ENCODE data around the gene ABHD5. TPM values are rescaled to one million over a fixed set of nuclear protein-coding genes. Genes with fewer than 3 reads are reported as not detected.
"Not testable (repeated sequence)": the region's sequence is repeated elsewhere in the genome, so short reads cannot be mapped to it uniquely, and the experiment has no call there.

ABHD5 gene
- total RNA-seq, 1 experiment from 2014 or later = 29.5 TPM

- CTCF ChIA-PET = no interaction called here
- intact Hi-C loops (cut with micrococcal nuclease) = no loop called here
- TF ChIP-seq CTCF (conservative IDR thresholded peaks at IDR 0.05; ENCODE audit: low read depth, low read length) = no peak
- TF ChIP-seq EZH2 (IDR thresholded peaks at IDR 0.05; ENCODE audit: low read length, unreplicated experiment) = no peak
- no peak for TF ChIP-seq EZH2phosphoT487 (IDR thresholded peaks at IDR 0.05; ENCODE audit: borderline replicate concordance, low read length)
- Histone ChIP-seq H3K36me3 (ENCODE audit: low read depth, low read length) (no peaks in the 10 kb centered on the region), H3K9me2 (replicated peaks; ENCODE audit: low read length) (no peaks in the 10 kb centered on the region), H3K27ac (ENCODE audit: low read length) (no peak overlapping the region), H3K9me3 (ENCODE audit: low read length) (no peaks in the 10 kb centered on the region), H3K27me3 (ENCODE audit: low read length) (no peaks in the 10 kb centered on the region), H3K4me3 (ENCODE audit: low read length) (no peak overlapping the region), H4K20me1 (ENCODE audit: low read length) (no peaks in the 10 kb centered on the region), H3K79me2 (ENCODE audit: low read length) (no peaks in the 10 kb centered on the region), H3K4me2 (ENCODE audit: low read length) (no peak overlapping the region), H3K4me1 (ENCODE audit: insufficient read depth, low read length) (no peaks in the 10 kb centered on the region), H3F3A (ENCODE audit: low read length, unreplicated experiment) (no peaks in the 10 kb centered on the region), H2AFZ (ENCODE audit: low read length) (no peak overlapping the region), H3K9ac (ENCODE audit: low read length) (no peak overlapping the region)
- ATAC-seq = no peak
- no peak for DNase-seq
- POLR2A ChIA-PET (ENCODE audit: unreplicated experiment) = no interaction called here
- no TSS peak for BruUV-seq (replicated peaks)
These were observed 15.1 kb upstream of the ABHD5 start for GRCh38 chr3:43675593-43675992.

- TF ChIP-seq EZH2 (IDR thresholded peaks at IDR 0.05; ENCODE audit: low read length, unreplicated experiment) (no peak), EZH2phosphoT487 (IDR thresholded peaks at IDR 0.05; ENCODE audit: borderline replicate concordance, low read length) (no peak), CTCF (conservative IDR thresholded peaks at IDR 0.05; ENCODE audit: low read depth, low read length) (no peak)
- no peak overlapping the region for H3K9ac ChIP-seq (ENCODE audit: low read length)
- intact Hi-C loops (cut with micrococcal nuclease) = no loop called here
- H4K20me1 ChIP-seq (ENCODE audit: low read length) = no peaks in the 10 kb centered on the region
- H3F3A ChIP-seq (ENCODE audit: low read length, unreplicated experiment) = no peaks in the 10 kb centered on the region
- no peak overlapping the region for H2AFZ ChIP-seq (ENCODE audit: low read length)
- no peaks in the 10 kb centered on the region for H3K9me2 ChIP-seq (replicated peaks; ENCODE audit: low read length)
- ChIA-PET CTCF (no interaction called here), POLR2A (ENCODE audit: unreplicated experiment) (no interaction called here)
- no peaks in the 10 kb centered on the region for H3K36me3 ChIP-seq (ENCODE audit: low read depth, low read length)
- no peaks in the 10 kb centered on the region for H3K27me3 ChIP-seq (ENCODE audit: low read length)
- H3K4me3 ChIP-seq (ENCODE audit: low read length) = no peak overlapping the region
- no peaks in the 10 kb centered on the region for H3K79me2 ChIP-seq (ENCODE audit: low read length)
- DNase-seq (no peak), ATAC-seq (no peak)
- BruUV-seq (replicated peaks) = no TSS peak
- no peak overlapping the region for H3K4me2 ChIP-seq (ENCODE audit: low read length)
- H3K27ac ChIP-seq (ENCODE audit: low read length) = no peak overlapping the region
- H3K4me1 ChIP-seq (ENCODE audit: insufficient read depth, low read length) = no peaks in the 10 kb centered on the region
- no peaks in the 10 kb centered on the region for H3K9me3 ChIP-seq (ENCODE audit: low read length)
These were observed 14.3 kb upstream of the ABHD5 start for GRCh38 chr3:43676441-43676840.

GRCh38 chr3:43678375-43678774 is 12.4 kb upstream of the ABHD5 start:
- not testable (repeated sequence) for BruUV-seq (replicated peaks); ATAC-seq

GRCh38 chr3:43678887-43679449 is 11.8 kb upstream of the ABHD5 start:
- H3K4me2 ChIP-seq (ENCODE audit: low read length); H3K79me2 ChIP-seq (ENCODE audit: low read length); CTCF ChIA-PET; H3K27ac ChIP-seq (ENCODE audit: low read length); H3K9ac ChIP-seq (ENCODE audit: low read length); H3K36me3 ChIP-seq (ENCODE audit: low read depth, low read length); BruUV-seq (replicated peaks); H3F3A ChIP-seq (ENCODE audit: low read length, unreplicated experiment); DNase-seq; H3K9me3 ChIP-seq (ENCODE audit: low read length); H2AFZ ChIP-seq (ENCODE audit: low read length); POLR2A ChIA-PET (ENCODE audit: unreplicated experiment); H3K4me1 ChIP-seq (ENCODE audit: insufficient read depth, low read length); H3K9me2 ChIP-seq (replicated peaks; ENCODE audit: low read length); H3K27me3 ChIP-seq (ENCODE audit: low read length); H3K4me3 ChIP-seq (ENCODE audit: low read length); intact Hi-C loops (cut with micrococcal nuclease); H4K20me1 ChIP-seq (ENCODE audit: low read length); ATAC-seq: not testable (repeated sequence)

More at GRCh38 chr3:43678375-43678774, 12.4 kb upstream of the ABHD5 start:
- CTCF ChIA-PET; intact Hi-C loops (cut with micrococcal nuclease); H3K9me2 ChIP-seq (replicated peaks; ENCODE audit: low read length); POLR2A ChIA-PET (ENCODE audit: unreplicated experiment); H3K79me2 ChIP-seq (ENCODE audit: low read length); H3K4me1 ChIP-seq (ENCODE audit: insufficient read depth, low read length); H3K36me3 ChIP-seq (ENCODE audit: low read depth, low read length); H4K20me1 ChIP-seq (ENCODE audit: low read length); H2AFZ ChIP-seq (ENCODE audit: low read length); H3K9ac ChIP-seq (ENCODE audit: low read length); H3K27me3 ChIP-seq (ENCODE audit: low read length); H3K27ac ChIP-seq (ENCODE audit: low read length); H3K9me3 ChIP-seq (ENCODE audit: low read length); H3K4me3 ChIP-seq (ENCODE audit: low read length); DNase-seq; H3K4me2 ChIP-seq (ENCODE audit: low read length); H3F3A ChIP-seq (ENCODE audit: low read length, unreplicated experiment): not testable (repeated sequence)

GRCh38 chr3:43680857-43681256 is 9.9 kb upstream of the ABHD5 start:
- H3K4me3 ChIP-seq (ENCODE audit: low read length); H4K20me1 ChIP-seq (ENCODE audit: low read length); H2AFZ ChIP-seq (ENCODE audit: low read length); H3K36me3 ChIP-seq (ENCODE audit: low read depth, low read length); CTCF ChIA-PET; H3K9ac ChIP-seq (ENCODE audit: low read length); intact Hi-C loops (cut with micrococcal nuclease); DNase-seq; H3K9me3 ChIP-seq (ENCODE audit: low read length); H3K4me1 ChIP-seq (ENCODE audit: insufficient read depth, low read length); H3K4me2 ChIP-seq (ENCODE audit: low read length); POLR2A ChIA-PET (ENCODE audit: unreplicated experiment); ATAC-seq; H3K79me2 ChIP-seq (ENCODE audit: low read length); BruUV-seq (replicated peaks); H3F3A ChIP-seq (ENCODE audit: low read length, unreplicated experiment); H3K27ac ChIP-seq (ENCODE audit: low read length); H3K9me2 ChIP-seq (replicated peaks; ENCODE audit: low read length); H3K27me3 ChIP-seq (ENCODE audit: low read length): not testable (repeated sequence)
